HG03558 (cell line): Measurements from ENCODE around the gene NRXN3.

Experiments
- ATAC-seq: cut with Tn5 transposase; IDR thresholded peaks from one replicate; pipeline ENCODE4 v1.9.1; 2021; ENCODE audit warnings: moderate number of reproducible peaks; ENCODE audit not compliant: unreplicated experiment; ENCODE audit errors: extremely low read depth

NRXN3 gene

GRCh38 chr14:79209418-79209817, 1039.2 kb downstream of the NRXN3 start:
- no peak for ATAC-seq

- no peak for ATAC-seq
Measured at GRCh38 chr14:79225815-79226214, 1055.6 kb downstream of the NRXN3 start.

GRCh38 chr14:79229383-79229909, 1059.3 kb downstream of the NRXN3 start:
- ATAC-seq = no peak

- no peak for ATAC-seq
Measured at GRCh38 chr14:79242666-79243065, 1072.5 kb downstream of the NRXN3 start.

GRCh38 chr14:79246173-79246572, 1076.0 kb downstream of the NRXN3 start:
- no peak for ATAC-seq

- no peak for ATAC-seq
Measured at GRCh38 chr14:79248126-79248525, 1078.0 kb downstream of the NRXN3 start.

GRCh38 chr14:79248771-79249170, 1078.6 kb downstream of the NRXN3 start:
- ATAC-seq = no peak

GRCh38 chr14:79251278-79251677, 1081.1 kb downstream of the NRXN3 start:
- no peak for ATAC-seq

GRCh38 chr14:79253576-79253975, 1083.4 kb downstream of the NRXN3 start:
- no peak for ATAC-seq

GRCh38 chr14:79254069-79254775, 1084.0 kb downstream of the NRXN3 start:
- no peak for ATAC-seq

GRCh38 chr14:79256380-79256779, 1086.2 kb downstream of the NRXN3 start:
- ATAC-seq = no peak

GRCh38 chr14:79260406-79260805, 1090.2 kb downstream of the NRXN3 start:
- ATAC-seq = no peak

GRCh38 chr14:79265366-79265946, 1095.3 kb downstream of the NRXN3 start:
- no peak for ATAC-seq

GRCh38 chr14:79270361-79270760, 1100.2 kb downstream of the NRXN3 start:
- no peak for ATAC-seq

GRCh38 chr14:79271122-79271521, 1100.9 kb downstream of the NRXN3 start:
- ATAC-seq = no peak

- no peak for ATAC-seq
Measured at GRCh38 chr14:79274641-79275291, 1104.6 kb downstream of the NRXN3 start.

- ATAC-seq = no peak
Measured at GRCh38 chr14:79275292-79275655, 1105.1 kb downstream of the NRXN3 start.

GRCh38 chr14:79278286-79278797, 1108.2 kb downstream of the NRXN3 start:
- ATAC-seq = no peak

- ATAC-seq = no peak
Measured at GRCh38 chr14:79278798-79279644, 1108.8 kb downstream of the NRXN3 start.
